Right lung (tissue), 5 donors: ENCODE data around the gene PAPLN. TPM values are rescaled to one million over a fixed set of nuclear protein-coding genes. Genes with fewer than 3 reads are reported as not detected.
"Not testable (repeated sequence)": the region's sequence is repeated elsewhere in the genome, so short reads cannot be mapped to it uniquely, and the experiment has no call there.

Experiments
- DNase-seq, 2 donors: peaks; one replicate each; pipeline ENCODE4 v3.0.0-alpha.2; 2013
- polyA plus RNA-seq, 5 donors: library from polyadenylated mRNA; unstranded; fragments of 120-200 nt; gene quantifications; one replicate each; pipeline versions ENCODE4 v1.2.1 to v1.2.3, GENCODE V29; 2013; ENCODE audit warnings: inconsistent platforms in 1 of 5, low replicate concordance in 1 of 5; ENCODE audit not compliant: insufficient read length in 5 of 5, insufficient read depth in 1 of 5

The PAPLN gene
- polyA plus RNA-seq, 5 donors = 7.6 to 15.9 (median 10.2) TPM

DNA sequence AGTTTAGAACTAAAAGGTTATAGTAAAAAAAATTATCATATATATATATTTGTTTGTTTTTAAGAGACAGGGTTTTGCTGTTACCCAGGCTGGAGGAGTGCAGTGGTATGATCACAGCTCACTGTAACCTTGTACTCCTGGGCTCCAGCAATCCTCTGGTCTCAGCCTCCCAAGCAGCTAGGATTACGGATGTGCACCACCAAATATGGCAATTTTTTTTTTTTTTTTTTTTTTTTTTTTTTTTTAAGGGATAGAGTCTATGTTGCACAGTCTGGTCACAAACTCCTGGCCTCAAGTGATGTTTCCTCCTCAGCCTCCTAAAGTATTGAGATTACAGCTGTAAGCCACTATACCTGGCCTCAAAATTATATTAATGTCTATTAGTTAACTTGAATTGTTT lies 48.7 kb downstream of the PAPLN start:
- no peak for DNase-seq

- DNase-seq = no peak
Observed at GRCh38 chr14:73286598-73286997, 49.3 kb downstream of the PAPLN start.

DNA sequence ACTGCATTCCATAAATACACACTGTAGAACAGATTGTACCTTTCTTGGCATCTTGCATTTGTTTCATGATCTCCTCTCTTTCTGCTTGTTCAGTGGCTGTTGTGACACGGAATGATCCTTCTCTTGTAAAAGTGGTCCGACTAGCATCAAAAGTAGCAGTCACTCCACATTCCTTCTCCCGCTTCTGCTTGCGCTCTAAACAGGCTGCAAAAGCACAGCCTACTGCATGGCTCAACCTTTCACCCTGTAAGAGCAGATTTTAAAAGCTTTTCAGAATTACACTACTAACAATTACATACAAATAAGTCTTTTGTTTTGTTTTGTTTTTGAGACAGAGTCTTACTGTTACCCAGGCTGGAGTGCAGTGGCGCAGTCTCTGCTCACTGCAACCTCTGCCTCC lies 49.8 kb downstream of the PAPLN start:
- no peak for DNase-seq

DNA sequence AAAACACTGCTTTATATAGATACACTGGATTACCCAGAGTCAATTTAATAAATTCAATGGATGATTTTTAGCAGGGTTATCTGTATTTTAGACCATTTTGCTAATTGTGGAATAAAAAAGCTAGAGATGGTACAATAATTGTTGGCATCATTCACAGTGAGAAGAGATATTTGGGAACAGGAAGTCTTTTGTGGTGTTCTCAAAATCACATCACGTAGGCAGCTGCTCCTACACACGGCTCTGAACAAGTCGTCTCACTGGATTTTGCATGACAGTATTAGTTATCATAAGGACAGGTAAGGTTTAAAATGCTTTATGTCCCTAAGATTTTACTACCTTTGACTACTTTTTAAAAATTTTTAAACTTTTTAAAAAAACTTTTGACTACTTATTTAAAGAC lies 52.0 kb downstream of the PAPLN start:
- peak in 1 of 2 donors; percentile 5 for DNase-seq

- no peak for DNase-seq
Observed at GRCh38 chr14:73289729-73290128, 52.4 kb downstream of the PAPLN start.

- DNase-seq = no peak
Observed at GRCh38 chr14:73290279-73290678, 53.0 kb downstream of the PAPLN start.

- DNase-seq = no peak
Observed at GRCh38 chr14:73293782-73294781, 56.8 kb downstream of the PAPLN start.

- peak in 1 of 2 donors; percentile 22 for DNase-seq
Observed at GRCh38 chr14:73295198-73295796, 58.0 kb downstream of the PAPLN start.

GRCh38 chr14:73305499-73305898 lies 68.2 kb downstream of the PAPLN start:
- no peak for DNase-seq

DNA sequence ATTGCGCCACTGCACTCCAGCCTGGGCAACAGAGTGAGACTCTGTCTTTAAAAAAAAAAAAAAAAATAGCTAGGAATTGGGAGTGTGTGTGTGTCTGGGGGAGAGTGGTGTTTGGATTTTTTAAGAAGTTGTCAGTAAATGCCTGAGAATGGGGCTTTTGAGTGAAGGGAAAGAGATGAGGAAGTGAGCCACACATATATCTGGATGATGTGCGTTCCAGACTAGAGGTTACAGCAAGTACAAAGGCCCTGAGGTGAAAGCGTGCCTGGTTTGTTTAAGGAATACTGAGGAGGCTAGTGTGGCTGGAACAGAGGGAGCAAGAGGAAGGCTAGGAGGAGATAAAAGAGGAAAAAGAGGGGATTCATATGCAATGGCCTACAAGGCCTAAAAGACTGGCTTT lies 70.0 kb downstream of the PAPLN start:
- no peak for DNase-seq

DNA sequence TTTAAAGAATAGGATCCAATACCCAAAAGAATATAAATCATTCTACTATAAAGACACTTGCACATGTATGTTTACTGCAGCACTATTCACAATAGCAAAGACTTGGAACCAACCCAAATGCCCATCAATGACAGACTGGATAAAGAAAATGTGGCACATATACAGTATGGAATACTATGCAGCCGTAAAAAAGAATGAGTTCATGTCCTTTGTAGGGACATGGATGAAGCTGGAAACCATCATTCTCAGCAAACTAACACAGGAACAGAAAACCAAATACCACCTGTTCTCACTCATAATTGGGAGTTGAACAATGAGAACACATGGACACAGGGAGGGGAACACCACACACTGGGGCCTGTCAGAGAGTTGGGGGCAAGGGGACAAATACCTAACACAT lies 71.9 kb downstream of the PAPLN start:
- DNase-seq = not testable (repeated sequence)

GRCh38 chr14:73311708-73312030 lies 74.4 kb downstream of the PAPLN start:
- no peak for DNase-seq

DNA sequence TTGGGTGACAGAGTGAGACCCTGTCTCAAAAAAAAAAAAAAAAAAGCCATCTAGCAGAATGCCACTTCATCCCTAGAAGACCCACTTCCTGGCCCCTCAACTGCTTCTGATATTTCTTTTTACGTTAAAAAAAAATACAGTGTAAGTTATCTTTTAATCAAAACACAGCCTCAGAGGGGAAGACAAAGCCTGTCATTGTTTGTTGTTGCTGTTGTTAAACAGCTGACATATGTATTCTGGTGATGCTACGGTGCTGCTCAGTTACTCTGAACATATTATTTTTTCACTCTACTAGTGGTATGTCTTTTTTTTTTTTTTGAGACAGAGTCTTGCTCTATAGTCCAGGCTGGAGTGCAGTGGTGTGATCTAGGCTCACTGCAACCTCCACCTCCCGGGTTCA lies 75.4 kb downstream of the PAPLN start:
- DNase-seq = no peak

- no peak for DNase-seq
Observed at GRCh38 chr14:73313151-73313550, 75.8 kb downstream of the PAPLN start.

DNA sequence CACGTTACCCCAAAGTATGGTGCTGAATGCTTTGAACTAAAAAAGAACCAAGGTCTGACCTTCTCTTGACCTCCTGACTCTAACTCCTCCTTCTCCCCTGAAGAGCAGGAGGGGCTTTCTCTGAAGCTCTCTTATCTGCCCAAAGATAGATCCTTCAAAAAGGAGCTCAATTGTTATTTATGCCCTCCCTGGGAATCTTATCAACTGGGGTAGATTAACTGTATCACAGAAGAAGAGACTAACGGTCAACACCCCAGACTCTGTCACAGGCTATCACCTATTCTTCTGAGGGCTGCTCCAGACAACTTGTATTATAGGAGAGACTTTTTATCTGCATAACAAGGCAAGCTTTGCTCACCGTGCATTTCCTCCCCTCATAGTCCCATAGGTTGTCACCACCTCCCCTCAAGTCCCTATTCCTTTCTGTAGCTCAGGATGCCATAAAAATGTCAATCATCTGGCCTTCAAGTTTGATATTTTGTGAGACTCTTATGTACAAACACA lies 86.6 kb downstream of the PAPLN start:
- no peak for DNase-seq

Other genes starting within 250 kb of the PAPLN start
- gene ZFYVE1, start 210.4 kb upstream of the PAPLN start, polyA plus RNA-seq = 10 to 100 TPM; 16.0 to 20.1 (median 17.2) TPM
- gene RBM25, start 179.0 kb upstream of the PAPLN start, polyA plus RNA-seq = 100 to 1,000 TPM; 134 to 260 (median 207) TPM
- 10 to 100 TPM; 43.1 to 56.9 (median 53.2) TPM for gene PSEN1, start 101.0 kb upstream of the PAPLN start, polyA plus RNA-seq
- gene NUMB, start 221.0 kb downstream of the PAPLN start, polyA plus RNA-seq = 100 to 1,000 TPM in 3 of 5 donors, 10 to 100 TPM in 2; 70.7 to 110 (median 102) TPM